ENCODE results near the gene PTP4A1.

DNA sequence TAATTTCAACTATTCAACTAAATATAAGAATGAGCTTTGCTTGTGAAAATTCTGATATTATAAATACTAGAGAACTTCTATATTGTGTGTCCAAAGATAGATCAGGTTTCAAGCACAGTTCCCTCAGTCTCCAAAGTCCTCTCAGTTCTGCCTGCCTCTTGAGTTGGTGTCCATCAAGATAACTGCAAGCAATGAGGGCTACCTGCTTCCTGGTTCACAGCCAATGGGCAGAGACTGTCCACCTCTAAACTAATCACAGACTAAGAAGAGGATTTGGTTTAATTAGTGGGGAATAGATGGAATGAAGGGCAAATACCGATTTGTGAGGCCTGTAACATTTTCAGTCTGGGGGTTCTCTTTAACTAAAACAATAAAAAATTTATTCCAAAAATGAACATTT, 41.3 kb upstream of the PTP4A1 start:
- TF ChIP-seq, protein P1, sequence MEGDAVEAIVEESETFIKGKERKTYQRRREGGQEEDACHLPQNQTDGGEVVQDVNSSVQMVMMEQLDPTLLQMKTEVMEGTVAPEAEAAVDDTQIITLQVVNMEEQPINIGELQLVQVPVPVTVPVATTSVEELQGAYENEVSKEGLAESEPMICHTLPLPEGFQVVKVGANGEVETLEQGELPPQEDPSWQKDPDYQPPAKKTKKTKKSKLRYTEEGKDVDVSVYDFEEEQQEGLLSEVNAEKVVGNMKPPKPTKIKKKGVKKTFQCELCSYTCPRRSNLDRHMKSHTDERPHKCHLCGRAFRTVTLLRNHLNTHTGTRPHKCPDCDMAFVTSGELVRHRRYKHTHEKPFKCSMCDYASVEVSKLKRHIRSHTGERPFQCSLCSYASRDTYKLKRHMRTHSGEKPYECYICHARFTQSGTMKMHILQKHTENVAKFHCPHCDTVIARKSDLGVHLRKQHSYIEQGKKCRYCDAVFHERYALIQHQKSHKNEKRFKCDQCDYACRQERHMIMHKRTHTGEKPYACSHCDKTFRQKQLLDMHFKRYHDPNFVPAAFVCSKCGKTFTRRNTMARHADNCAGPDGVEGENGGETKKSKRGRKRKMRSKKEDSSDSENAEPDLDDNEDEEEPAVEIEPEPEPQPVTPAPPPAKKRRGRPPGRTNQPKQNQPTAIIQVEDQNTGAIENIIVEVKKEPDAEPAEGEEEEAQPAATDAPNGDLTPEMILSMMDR (IDR thresholded peaks at IDR 0.05): no peak
- no peak for TF ChIP-seq POLR2A (IDR thresholded peaks at IDR 0.05)

Measured in uterus (tissue), 2 donors.